Nasal cavity respiratory epithelium epithelial cell of viscerocranial mucosa (primary cell): Measurements from ENCODE around the gene HOXA1. TPM values are rescaled to one million over a fixed set of nuclear protein-coding genes. Genes with fewer than 3 reads are reported as not detected.

ENCODE experiments used
- total RNA-seq: library from RNA; depleted of rRNA; stranded (reverse); fragments of >200 nt; gene quantifications from 2 replicates; pipeline ENCODE4 v1.2.3, GENCODE V29; 2014

HOXA1 gene
- 0.07 and 0.68 TPM in 2 replicates for total RNA-seq

DNA sequence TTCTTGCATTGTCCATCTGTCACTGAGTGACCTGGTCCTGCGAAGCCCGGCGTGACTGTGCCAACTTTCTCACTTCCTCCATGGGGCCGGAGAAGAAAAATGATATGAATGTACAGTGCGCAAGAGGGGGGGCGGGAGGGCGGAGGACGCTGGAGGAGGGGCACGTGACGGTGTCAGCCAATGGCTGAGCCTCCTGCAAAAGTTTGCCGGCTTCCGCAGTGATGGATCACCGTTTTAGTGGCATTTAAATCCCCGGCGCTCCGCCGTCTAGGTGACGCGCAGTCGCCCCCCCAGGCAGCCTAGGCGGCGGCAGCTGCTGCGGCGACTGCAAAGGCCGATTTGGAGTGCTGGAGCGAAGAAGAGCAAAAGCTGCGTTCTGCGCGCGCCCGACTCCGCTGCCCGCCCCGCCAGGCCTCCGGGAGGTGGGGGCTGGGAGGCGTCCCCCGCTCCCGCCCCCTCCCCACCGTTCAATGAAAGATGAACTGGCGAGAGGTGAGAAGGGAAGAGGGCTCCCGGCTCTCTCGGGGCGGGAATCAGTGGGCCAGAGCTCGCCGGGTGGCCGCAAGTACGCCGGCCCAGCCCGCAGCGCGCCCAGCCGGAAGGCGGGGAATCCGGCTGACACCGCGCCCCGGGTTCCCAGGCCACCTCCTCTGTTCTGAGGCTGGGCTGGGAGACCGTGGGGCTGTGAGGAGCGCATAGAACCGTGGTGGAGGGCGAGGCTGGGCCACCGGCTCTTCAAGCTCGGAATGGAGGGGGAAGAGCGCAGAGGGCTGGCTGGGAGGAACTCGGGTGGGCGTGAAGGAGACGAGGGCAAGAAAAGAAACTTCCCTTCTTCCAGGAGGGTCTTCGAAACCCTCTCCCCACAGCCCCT lies at the start of gene HOXA1:
Gene HOXA1 (minus strand): TSS at position 104 of the 871 bp plus-strand sequence. CDS start 88 bp downstream, at position 16.

DNA sequence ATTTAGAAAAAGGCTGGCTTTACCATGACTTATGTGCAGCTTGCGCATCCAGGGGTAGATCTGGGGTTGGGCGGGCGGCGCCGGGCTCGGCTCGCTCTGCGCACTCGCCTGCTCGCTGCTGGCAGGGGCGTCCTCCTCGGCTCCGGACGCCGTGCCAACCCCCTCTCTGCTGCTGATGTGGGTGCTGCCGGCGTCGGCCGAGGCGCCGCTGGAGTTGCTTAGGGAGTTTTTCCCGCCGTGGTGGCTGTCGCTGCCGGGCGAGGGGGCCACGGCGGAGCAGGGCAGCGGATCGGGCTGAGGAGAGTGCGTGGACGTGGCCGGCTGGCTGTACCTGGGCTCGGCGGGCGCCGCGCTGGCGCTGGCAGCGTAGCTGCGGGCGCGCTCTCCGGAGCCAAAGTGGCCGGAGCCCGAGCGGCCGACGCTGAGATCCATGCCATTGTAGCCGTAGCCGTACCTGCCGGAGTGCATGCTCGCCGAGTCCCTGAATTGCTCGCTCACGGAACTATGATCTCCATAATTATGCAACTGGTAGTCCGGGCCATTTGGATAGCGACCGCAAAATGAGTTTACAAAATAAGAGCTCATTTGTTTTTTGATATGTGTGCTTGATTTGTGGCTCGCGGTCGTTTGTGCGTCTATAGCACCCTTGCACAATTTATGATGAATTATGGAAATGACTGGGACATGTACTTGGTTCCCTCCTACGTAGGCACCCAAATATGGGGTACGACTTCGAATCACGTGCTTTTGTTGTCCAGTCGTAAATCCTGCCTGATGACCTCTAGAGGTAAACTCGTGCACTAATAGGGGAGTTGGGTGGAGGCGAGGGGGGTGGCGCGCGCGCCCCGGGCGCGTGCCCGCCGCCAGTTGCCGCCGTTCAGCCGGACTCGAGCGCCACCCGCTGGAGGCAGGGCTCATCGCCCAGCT lies 47.5 kb upstream of the HOXA1 start, which contains the start of gene HOXA5:
Gene HOXA5 (minus strand): TSS at position 659 of the 927 bp plus-strand sequence. CDS start 74 bp downstream, at position 585.

DNA sequence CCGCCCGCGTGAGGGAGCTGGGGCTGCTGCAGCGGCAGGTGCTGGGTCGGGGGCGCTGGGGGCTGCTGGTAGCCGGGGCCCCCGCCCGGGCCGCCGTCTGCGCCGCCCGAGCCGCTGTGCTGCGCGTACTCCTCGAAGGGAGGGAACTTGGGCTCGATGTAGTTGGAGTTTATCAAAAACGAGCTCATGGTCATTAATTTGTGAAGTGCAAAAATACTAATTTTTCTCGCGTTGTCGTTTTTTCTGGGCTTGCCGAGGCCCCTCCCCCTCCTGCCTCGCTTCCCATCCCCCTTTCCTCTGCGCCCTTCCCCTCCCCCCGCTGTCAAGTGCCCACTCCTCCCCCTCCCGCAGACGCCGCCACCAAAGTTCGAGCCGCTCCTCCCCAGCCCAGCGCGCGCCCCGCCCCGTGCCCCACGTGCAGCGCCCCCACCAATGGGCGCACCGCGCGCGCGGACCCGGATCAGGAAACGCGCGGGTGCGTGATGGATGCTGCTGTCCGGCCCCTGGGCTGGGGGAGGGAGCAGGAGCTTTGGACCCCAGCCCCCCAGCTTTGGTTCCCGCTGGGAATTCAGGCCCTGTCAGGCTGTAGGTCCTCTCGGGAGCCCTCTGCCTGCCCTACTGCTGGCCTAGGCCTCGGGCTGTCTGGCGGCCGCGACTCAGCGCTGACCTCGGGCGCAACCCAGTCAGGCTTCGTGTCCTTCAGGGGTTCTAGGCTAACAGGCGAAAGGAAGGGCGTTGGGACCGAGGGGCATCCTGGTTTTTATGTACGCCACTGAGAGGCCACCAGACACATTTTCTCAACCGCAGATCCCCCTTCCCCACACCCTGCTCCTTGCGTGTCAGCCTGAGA lies 35.0 kb upstream of the HOXA1 start, which contains the start of gene HOXA4:
Gene HOXA4 (minus strand): TSS at position 218 of the 850 bp plus-strand sequence. CDS start 24 bp downstream, at position 194.

DNA sequence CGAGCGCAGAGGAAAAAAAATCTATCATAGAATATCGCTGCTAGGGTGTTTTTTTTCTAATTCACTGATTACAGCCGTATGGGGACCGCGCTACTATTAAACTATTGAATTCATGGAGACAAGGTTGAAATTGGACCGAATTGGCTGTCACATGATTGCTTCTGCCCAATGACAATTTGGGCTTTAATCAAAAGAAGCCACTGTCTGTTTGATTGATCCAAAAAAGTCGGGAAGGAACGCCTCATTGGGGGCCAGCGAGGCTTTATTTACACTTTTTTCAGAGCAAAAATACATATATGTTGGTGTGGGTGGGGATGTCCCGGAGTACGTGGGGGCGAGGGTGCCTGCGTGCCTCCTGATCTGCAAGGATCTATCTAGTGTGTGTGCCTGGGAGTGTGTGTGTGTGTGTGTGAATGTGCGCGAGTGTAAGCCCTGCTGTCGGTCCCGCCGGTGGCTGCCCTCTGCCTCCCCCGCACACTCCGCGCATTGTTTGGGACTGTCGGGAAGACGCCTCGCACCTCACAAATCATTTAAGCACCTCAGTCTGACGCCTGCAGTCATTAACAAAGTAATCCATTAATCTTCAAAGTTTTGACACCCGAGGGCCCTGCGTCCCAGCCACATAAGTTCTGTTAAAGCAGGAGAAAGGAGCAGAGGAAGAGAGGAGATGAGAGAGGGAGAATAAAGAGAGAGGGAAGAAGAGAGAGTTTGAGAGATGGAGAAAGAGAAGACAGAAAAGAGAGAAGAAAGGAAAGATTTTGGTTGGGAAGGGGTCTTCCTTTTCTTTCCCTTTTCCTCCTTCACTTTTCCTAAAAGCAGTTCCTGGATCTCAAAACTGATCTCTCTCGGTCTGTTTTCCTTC lies 7.0 kb upstream of the HOXA1 start, which contains the start of gene HOXA2:
Gene HOXA2 (minus strand): TSS at position 103 of the 862 bp plus-strand sequence. CDS start 183 bp downstream, outside the sequence.

Other genes starting within 250 kb of the HOXA1 start
- gene SKAP2, start 231.4 kb downstream of the HOXA1 start, total RNA-seq = 4.4 and 7.4 TPM in 2 replicates
- not detected in 2 replicates for gene HOXA2, start 6.7 kb upstream of the HOXA1 start, total RNA-seq
- gene HOXA4, start 34.8 kb upstream of the HOXA1 start, total RNA-seq = not detected in 2 replicates
- gene HOXA5, start 47.7 kb upstream of the HOXA1 start, total RNA-seq = not detected in 2 replicates
- not detected in 2 replicates for gene HOXA6, start 51.8 kb upstream of the HOXA1 start, total RNA-seq
- not detected in 2 replicates for gene HOXA3, start 56.6 kb upstream of the HOXA1 start, total RNA-seq
- not detected in 2 replicates for gene HOXA7, start 60.7 kb upstream of the HOXA1 start, total RNA-seq
- gene HOXA9, start 69.5 kb upstream of the HOXA1 start, total RNA-seq = not detected in 2 replicates
- not detected in 2 replicates for gene HOXA10, start 78.3 kb upstream of the HOXA1 start, total RNA-seq
- gene HOXA11, start 89.2 kb upstream of the HOXA1 start, total RNA-seq = not detected in 2 replicates
- not detected in 2 replicates for gene HOXA13, start 104.1 kb upstream of the HOXA1 start, total RNA-seq
- gene EVX1, start 146.8 kb upstream of the HOXA1 start, total RNA-seq = not detected in 2 replicates